Pancreas (tissue), 10 donors: ENCODE data around the gene ATP6V0C. TPM values are rescaled to one million over a fixed set of nuclear protein-coding genes. Genes with fewer than 3 reads are reported as not detected.

ENCODE experiments used
- ATAC-seq, 4 donors: fragments of 200-7000 bp; cut with Tn5 transposase; one replicate each; pipeline versions ENCODE4 v1.8.0 to v1.9.1; 2020; ENCODE audit warnings: mild to moderate bottlenecking in 4 of 4, moderate library complexity in 4 of 4
- DNase-seq, 6 donors: peaks; one replicate each; pipeline ENCODE4 v3.0.0-alpha.2; 2020
- FAIRE-seq: peaks from 2 replicates; lab custom pipeline; 2012; peaks lifted over from hg19 to GRCh38; lab: Jason Lieb, UNC
- H3K27ac ChIP-seq, 4 donors: fragments of 200-600 bp; sonication (generic); 1 replicate in 3 of 4; 2 replicates in 1 of 4; pipeline versions ENCODE4 v1.5.0 to v1.8.0; 2020
- H3K27me3 ChIP-seq, 4 donors: fragments of 200-600 bp; one replicate each; pipeline ENCODE4 v1.8.0; 2021
- H3K36me3 ChIP-seq, 3 donors: fragments of 200-600 bp; sonication (generic) in 1 of 3; one replicate each; pipeline versions ENCODE4 v1.5.0 to v1.8.0; 2020 to 2021
- H3K4me1 ChIP-seq, 3 donors: fragments of 200-600 bp; one replicate each; pipeline ENCODE4 v1.8.0; 2021
- H3K4me3 ChIP-seq, 4 donors: fragments of 200-600 bp; sonication (generic) in 2 of 4; one replicate each; pipeline versions ENCODE4 v1.5.0 to v1.8.0; 2020 to 2021
- H3K9me3 ChIP-seq, 4 donors: fragments of 200-600 bp; one replicate each; pipeline ENCODE4 v1.8.0; 2021
- WGBS, 2 donors: extraction: QIAGEN DNeasy Blood & Tissue Kit; methylation state at CpG; one replicate each; pipeline ENCODE4 v1.1.7; 2013; 5-methylcytosine and 5-hydroxymethylcytosine counted together
- intact Hi-C, 3 donors: fragments of 100-400 bp; cut with DNase I; formaldehyde crosslinking; loops; one replicate each; pipeline versions ENCODE4 v1.11.1 to v1.14.2; 2022
- polyA plus RNA-seq, 2 donors: library from polyadenylated mRNA; stranded (reverse); fragments of 200-250 nt; gene quantifications; one replicate each; pipeline ENCODE4 v1.2.3, GENCODE V29; 2013
- total RNA-seq, 6 donors: library from RNA; stranded (reverse); fragmentation: NEBNext Ultra II Directional in 4 of 6; extraction: Animal tissue kit (Norgen Biotek cat#: 25700) in 4 of 6; gene quantifications; one replicate each; pipeline versions ENCODE4 v1.2.1 to v1.2.4, GENCODE V29; 2021 to 2023
- TF ChIP-seq, protein P1 (sequence below), 4 donors: fragments of 200-600 bp; sonication (generic) in 3 of 4; IDR thresholded peaks; one replicate each; pipeline versions ENCODE4 v1.5.0 to v1.8.0; 2021; ENCODE audit warnings: antibody characterized with exemption in 4 of 4
- donor health status: healthy with polysubstance abuse.
- donor health status: DM: no; HTN: no; CAD: no; lungs with moderate emphysema.
- donor health status: DM: no; HTN: no; CAD: no.
- donor health status: control.
- donor health status: control.
- donor health status: Bipolar disorder and iron deficiency.
- donor health status: DM: yes; HTN: yes; CAD: no.
- donor health status: DM: no; HTN: no; CAD: no.
- donor health status: DM: no; HTN: no; CAD: no.
- donor health status: DM: yes; HTN: yes; CAD: no.

The ATP6V0C gene
- total and polyA plus RNA-seq, 8 donors: 39.9 to 124 (median 66.8) TPM

DNA sequence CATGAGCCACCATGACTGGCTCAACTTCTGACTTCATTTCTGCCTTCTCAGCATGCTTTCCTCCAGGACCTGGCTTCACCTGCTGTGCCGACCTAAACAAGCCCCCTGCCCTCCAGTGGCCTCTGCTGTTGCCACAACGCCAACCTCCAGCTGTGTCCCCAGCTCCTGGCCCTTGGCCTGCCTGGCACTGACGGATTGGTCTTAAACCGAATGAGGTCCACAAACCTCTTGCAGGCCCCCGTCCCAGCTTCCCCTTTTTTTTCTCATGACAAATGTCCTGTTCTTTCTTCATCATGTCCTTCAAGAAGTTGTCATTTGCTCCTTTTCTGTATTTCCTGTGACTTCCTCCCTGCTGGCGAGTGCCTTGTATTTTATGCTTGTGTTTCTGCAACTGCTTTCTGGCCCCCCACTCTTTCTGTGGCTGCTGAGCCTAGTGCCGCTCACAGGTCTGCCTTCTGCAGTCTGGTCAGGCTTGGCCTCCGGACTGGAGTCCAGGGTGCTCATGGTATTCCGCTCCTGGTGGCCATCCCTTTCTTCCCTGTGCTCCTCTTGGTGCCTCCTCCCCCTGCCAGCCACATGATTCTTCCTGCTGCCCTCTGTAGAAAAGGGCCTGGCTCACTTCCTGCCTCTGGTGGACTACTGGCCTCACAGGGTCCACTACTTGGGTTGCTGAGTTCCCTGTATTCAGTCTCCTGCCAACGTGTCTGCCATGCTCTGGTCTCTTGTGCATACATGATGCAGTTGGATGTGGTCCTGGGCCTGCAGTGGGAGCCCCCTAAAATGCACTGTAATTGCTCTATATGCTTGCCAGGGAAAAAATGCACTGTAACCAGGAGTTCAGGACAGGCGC is 2.9 kb downstream of the ATP6V0C start:
- 39 to 49% methylated on average over 11 of the region's 11 CpGs for WGBS, 2 donors
- FAIRE-seq (no peak), ATAC-seq (no peak), DNase-seq (peak in 3 of 6 donors; percentile 12 to 40 (median 37))
- TF ChIP-seq, protein P1, sequence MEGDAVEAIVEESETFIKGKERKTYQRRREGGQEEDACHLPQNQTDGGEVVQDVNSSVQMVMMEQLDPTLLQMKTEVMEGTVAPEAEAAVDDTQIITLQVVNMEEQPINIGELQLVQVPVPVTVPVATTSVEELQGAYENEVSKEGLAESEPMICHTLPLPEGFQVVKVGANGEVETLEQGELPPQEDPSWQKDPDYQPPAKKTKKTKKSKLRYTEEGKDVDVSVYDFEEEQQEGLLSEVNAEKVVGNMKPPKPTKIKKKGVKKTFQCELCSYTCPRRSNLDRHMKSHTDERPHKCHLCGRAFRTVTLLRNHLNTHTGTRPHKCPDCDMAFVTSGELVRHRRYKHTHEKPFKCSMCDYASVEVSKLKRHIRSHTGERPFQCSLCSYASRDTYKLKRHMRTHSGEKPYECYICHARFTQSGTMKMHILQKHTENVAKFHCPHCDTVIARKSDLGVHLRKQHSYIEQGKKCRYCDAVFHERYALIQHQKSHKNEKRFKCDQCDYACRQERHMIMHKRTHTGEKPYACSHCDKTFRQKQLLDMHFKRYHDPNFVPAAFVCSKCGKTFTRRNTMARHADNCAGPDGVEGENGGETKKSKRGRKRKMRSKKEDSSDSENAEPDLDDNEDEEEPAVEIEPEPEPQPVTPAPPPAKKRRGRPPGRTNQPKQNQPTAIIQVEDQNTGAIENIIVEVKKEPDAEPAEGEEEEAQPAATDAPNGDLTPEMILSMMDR (IDR thresholded peaks at IDR 0.05): no peak
- H3K27ac ChIP-seq: peak overlapping the region in 2 of 4 donors; percentile 96
- intact Hi-C loops: no loop called here
- peak overlapping the region in 2 of 4 donors; percentile 8 to 91 for H3K4me3 ChIP-seq
- peaks cover 24 to 44% (median 40%) of the 10 kb centered on the region in 3 donors for H3K4me1 ChIP-seq
- no peaks in the 10 kb centered on the region for H3K27me3 ChIP-seq
- no peaks in the 10 kb centered on the region for H3K36me3 ChIP-seq
- H3K9me3 ChIP-seq: no peaks in the 10 kb centered on the region

GRCh38 chr16:2517954-2518605 is 4.3 kb downstream of the ATP6V0C start:
- DNase-seq (peak in 2 of 6 donors; percentile 36 to 58), ATAC-seq (no peak), FAIRE-seq (no peak)
- TF ChIP-seq, protein P1 (IDR thresholded peaks at IDR 0.05): no peak
- intact Hi-C loops: no loop called here
- H3K27ac ChIP-seq: no peak overlapping the region
- WGBS, 2 donors: 62 to 66% methylated on average over 12 of the region's 12 CpGs
- peaks cover 15 to 38% (median 34%) of the 10 kb centered on the region in 3 donors for H3K4me1 ChIP-seq
- H3K27me3 ChIP-seq: no peaks in the 10 kb centered on the region
- H3K36me3 ChIP-seq: no peaks in the 10 kb centered on the region
- no peaks in the 10 kb centered on the region for H3K9me3 ChIP-seq
- no peak overlapping the region for H3K4me3 ChIP-seq

DNA sequence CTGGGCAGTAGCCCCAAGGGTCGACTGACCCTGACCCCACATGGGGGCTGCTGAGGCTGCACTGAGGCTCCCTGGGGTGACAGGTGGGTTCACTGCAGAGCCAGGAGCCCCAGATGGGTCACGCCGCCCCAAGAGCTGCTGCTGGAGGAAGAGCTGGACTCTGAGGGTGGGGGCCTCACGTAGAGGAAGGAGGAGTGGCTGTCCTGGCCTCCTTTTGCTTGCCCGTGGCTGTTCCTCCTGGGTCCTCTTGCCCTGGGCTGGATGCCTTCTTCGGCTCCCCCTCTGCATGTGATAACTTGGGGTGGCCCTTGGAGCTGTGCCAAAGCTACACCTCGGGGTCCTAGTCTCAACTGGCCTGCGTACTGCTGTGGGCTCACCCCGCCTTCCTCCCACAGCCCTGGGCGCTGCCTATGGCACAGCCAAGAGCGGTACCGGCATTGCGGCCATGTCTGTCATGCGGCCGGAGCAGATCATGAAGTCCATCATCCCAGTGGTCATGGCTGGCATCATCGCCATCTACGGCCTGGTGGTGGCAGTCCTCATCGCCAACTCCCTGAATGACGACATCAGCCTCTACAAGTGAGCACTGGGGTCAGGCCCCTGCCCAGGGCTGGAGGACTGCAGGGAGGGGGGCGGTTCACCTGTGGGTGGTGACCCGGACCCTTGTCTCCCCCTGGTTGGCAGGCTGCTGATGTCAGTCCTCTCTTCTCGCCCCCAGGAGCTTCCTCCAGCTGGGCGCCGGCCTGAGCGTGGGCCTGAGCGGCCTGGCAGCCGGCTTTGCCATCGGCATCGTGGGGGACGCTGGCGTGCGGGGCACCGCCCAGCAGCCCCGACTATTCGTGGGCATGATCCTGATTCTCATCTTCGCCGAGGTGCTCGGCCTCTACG is 5.3 kb downstream of the ATP6V0C start:
- H3K9me3 ChIP-seq: no peaks in the 10 kb centered on the region
- no peak for FAIRE-seq
- TF ChIP-seq, protein P1 (IDR thresholded peaks at IDR 0.05): no peak
- H3K27ac ChIP-seq: peak overlapping the region in 2 of 4 donors; percentile 61 to 67
- no peak for ATAC-seq
- H3K4me1 ChIP-seq: peaks cover 13 to 35% (median 31%) of the 10 kb centered on the region in 3 donors
- peak in 4 of 6 donors; percentile 43 to 87 (median 66) for DNase-seq
- intact Hi-C loops: no loop called here
- H3K27me3 ChIP-seq: no peaks in the 10 kb centered on the region
- H3K4me3 ChIP-seq: no peak overlapping the region
- WGBS, 2 donors: 81 to 83% methylated on average over 37 to 39 of the region's 39 CpGs
- H3K36me3 ChIP-seq: no peaks in the 10 kb centered on the region

DNA sequence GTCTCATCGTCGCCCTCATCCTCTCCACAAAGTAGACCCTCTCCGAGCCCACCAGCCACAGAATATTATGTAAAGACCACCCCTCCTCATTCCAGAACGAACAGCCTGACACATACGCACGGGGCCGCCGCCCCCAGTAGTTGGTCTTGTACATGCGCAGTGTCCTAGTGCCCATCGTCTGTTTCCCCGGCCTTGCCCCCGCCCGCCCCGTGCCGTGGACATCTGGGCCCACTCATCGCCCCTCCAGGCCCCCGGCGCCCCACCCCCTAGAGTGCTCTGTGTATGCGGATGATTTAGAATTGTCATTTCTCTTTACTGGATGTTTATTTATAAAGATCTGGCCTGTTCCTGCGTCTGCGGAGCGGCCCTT is 5.9 kb downstream of the ATP6V0C start:
- intact Hi-C loops: no loop called here
- Histone ChIP-seq H3K27me3 (no peaks in the 10 kb centered on the region), H3K36me3 (no peaks in the 10 kb centered on the region), H3K4me3 (peak overlapping the region in 2 of 4 donors; percentile 53 to 58), H3K27ac (peak overlapping the region in 2 of 4 donors; percentile 61 to 67), H3K4me1 (peaks cover 13 to 35% (median 31%) of the 10 kb centered on the region in 3 donors), H3K9me3 (no peaks in the 10 kb centered on the region)
- ATAC-seq (peak in 1 of 4 donors; percentile 8), FAIRE-seq (no peak), DNase-seq (peak in 3 of 6 donors; percentile 38 to 76 (median 58))
- WGBS, 2 donors: 50 to 51% methylated on average over 22 of the region's 22 CpGs
- TF ChIP-seq, protein P1 (IDR thresholded peaks at IDR 0.05): no peak
